Endothelial cell (in vitro differentiated cells): ENCODE results near the gene TRIM50. TPM values are rescaled to one million over a fixed set of nuclear protein-coding genes. Genes with fewer than 3 reads are reported as not detected.
"Not testable (repeated sequence)": the region's sequence is repeated elsewhere in the genome, so short reads cannot be mapped to it uniquely, and the experiment has no call there.

Experiments used
- DNase-seq: peaks from one replicate; pipeline ENCODE4 v3.0.0; 2021; ENCODE audit warnings: low spot score
- H3K27ac Mint-ChIP-seq: one replicate; pipeline ENCODE4 v1.8.0; 2021; ENCODE audit warnings: mixed read lengths, inconsistent platforms; ENCODE audit not compliant: unreplicated experiment
- H3K27me3 Mint-ChIP-seq: one replicate; pipeline ENCODE4 v1.8.0; 2021; ENCODE audit warnings: mild to moderate bottlenecking, moderate library complexity, mixed read lengths, inconsistent platforms; ENCODE audit not compliant: unreplicated experiment
- H3K36me3 Mint-ChIP-seq: one replicate; pipeline ENCODE4 v1.8.0; 2021; ENCODE audit warnings: mild to moderate bottlenecking, low read depth, mixed read lengths, inconsistent platforms; ENCODE audit not compliant: unreplicated experiment
- H3K4me1 Mint-ChIP-seq: one replicate; pipeline ENCODE4 v1.8.0; 2021; ENCODE audit warnings: mild to moderate bottlenecking, mixed read lengths, inconsistent platforms; ENCODE audit not compliant: unreplicated experiment
- H3K4me3 Mint-ChIP-seq: one replicate; pipeline ENCODE4 v1.8.0; 2021; ENCODE audit warnings: mild to moderate bottlenecking, mixed read lengths, inconsistent platforms; ENCODE audit not compliant: unreplicated experiment
- H3K9me3 Mint-ChIP-seq: one replicate; pipeline ENCODE4 v1.8.0; 2021; ENCODE audit warnings: mixed read lengths, inconsistent platforms; ENCODE audit not compliant: unreplicated experiment
- total RNA-seq: library from RNA; stranded (reverse); fragmentation: NEBNext Ultra II Directional; extraction: Animal tissue kit (Norgen Biotek cat#: 25700); gene quantifications from one replicate; pipeline ENCODE4 v1.2.1, GENCODE V29; 2021; ENCODE audit not compliant: unreplicated experiment
- TF ChIP-seq, protein P1 (sequence below): fragments of 200-600 bp; sonication (generic); IDR thresholded peaks from one replicate; pipeline ENCODE4 v1.5.0; 2021; ENCODE audit warnings: antibody characterized with exemption; ENCODE audit not compliant: unreplicated experiment

Gene TRIM50
- total RNA-seq, 1 donor from 2014 or later = 0.54 TPM

DNA sequence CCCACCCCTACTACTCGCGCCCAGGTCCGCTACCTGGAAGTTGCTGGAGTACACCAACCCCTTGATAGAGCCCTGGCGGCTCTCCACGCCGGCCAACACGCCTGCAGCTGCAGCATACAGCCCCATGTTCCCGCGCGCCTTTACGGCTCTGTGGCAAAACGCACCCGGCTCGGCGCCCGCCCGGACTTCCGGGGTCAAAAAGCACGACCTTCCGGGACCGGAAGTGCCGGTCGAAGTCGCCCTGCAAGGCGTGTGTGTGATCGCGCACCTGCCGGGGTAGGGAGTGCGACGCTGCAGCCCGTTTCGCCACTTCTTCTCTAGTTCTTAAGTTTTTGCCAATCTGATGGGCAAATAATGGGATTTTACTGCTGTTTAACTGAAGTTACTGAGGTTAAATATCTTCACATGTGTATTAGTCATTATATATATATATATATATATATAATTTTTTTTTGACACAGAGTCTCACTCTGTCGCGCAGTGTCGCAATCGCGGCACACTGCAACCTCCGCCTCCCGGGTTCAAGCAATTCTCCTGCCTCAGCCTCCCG, 19.1 kb downstream of the TRIM50 start, which contains the start of gene NSUN5:
Gene NSUN5, minus strand, starts transcription at position 162 of the 550 bp plus-strand sequence. Its CDS starts 36 bp downstream, at position 126.
- peak; percentile 73 for DNase-seq
- Mint-ChIP-seq H3K36me3 (peaks cover 19% of the 10 kb centered on the region), H3K9me3 (no peaks in the 10 kb centered on the region), H3K4me3 (peak within 1 kb of the TSS; percentile 90), H3K4me1 (peaks cover 9% of the 10 kb centered on the region), H3K27ac (no peak within 1 kb of the TSS), H3K27me3 (peaks cover 10% of the 10 kb centered on the region)
- TF ChIP-seq, protein P1, sequence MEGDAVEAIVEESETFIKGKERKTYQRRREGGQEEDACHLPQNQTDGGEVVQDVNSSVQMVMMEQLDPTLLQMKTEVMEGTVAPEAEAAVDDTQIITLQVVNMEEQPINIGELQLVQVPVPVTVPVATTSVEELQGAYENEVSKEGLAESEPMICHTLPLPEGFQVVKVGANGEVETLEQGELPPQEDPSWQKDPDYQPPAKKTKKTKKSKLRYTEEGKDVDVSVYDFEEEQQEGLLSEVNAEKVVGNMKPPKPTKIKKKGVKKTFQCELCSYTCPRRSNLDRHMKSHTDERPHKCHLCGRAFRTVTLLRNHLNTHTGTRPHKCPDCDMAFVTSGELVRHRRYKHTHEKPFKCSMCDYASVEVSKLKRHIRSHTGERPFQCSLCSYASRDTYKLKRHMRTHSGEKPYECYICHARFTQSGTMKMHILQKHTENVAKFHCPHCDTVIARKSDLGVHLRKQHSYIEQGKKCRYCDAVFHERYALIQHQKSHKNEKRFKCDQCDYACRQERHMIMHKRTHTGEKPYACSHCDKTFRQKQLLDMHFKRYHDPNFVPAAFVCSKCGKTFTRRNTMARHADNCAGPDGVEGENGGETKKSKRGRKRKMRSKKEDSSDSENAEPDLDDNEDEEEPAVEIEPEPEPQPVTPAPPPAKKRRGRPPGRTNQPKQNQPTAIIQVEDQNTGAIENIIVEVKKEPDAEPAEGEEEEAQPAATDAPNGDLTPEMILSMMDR = no peak

DNA sequence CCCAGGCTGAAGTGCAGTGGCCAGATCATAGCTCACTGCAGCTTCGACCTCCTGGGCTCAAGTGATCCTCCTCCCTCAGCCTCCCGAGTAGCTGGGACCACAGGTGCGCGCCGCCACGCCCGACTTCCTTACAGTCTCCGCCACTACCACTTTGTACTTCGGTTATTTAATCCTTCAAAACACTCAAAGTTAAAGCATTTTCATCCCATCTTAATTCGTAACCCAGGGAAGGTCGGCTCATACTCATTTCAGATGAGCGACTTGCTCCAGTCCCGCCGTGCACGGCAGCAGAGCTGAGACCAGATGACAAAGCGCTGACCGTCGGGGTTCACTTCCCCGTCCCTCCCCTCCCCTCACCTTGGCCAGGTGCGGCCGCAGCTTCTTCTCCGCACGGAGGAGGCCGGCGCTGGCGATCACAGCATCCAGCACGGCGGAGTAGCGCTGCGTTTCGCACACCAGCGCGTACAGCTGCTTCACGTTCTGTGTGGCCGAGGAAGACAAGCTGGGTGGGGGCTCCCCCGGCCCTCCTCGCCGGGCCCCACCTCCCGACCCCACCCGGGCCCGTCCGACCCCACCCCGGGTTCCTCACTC, 19.7 kb downstream of the TRIM50 start:
- H3K9me3 Mint-ChIP-seq = no peaks in the 10 kb centered on the region
- H3K36me3 Mint-ChIP-seq = peaks cover 19% of the 10 kb centered on the region
- H3K27me3 Mint-ChIP-seq = peaks cover 8% of the 10 kb centered on the region
- DNase-seq = no peak
- H3K4me1 Mint-ChIP-seq = peaks cover 9% of the 10 kb centered on the region
- TF ChIP-seq, protein P1 = no peak
- no peak overlapping the region for H3K27ac Mint-ChIP-seq
- H3K4me3 Mint-ChIP-seq = peak overlapping the region; percentile 90

DNA sequence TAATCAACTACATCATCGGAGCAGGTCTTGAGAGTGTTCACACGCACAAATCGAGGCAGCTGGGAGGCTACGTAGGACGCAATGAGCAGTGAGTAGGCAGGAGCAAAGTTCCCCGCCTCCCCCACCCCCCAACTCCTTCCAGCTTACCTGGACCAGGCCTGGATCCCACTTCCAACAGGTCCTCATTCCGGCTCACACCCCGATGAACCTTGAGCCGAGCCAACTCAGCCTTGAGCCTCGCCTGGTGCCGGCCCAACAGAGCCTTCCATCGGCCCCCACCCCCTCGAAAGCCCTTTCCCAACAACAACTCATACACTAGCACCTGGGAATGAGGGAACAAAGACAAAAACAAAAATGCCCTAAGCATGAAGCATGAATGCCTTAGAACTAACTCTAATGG, 20.4 kb downstream of the TRIM50 start:
- Mint-ChIP-seq H3K4me3 (peak overlapping the region; percentile 89), H3K4me1 (peaks cover 9% of the 10 kb centered on the region), H3K27ac (no peak overlapping the region), H3K36me3 (peaks cover 19% of the 10 kb centered on the region), H3K27me3 (peaks cover 8% of the 10 kb centered on the region), H3K9me3 (no peaks in the 10 kb centered on the region)
- TF ChIP-seq, protein P1 = no peak
- DNase-seq = no peak

DNA sequence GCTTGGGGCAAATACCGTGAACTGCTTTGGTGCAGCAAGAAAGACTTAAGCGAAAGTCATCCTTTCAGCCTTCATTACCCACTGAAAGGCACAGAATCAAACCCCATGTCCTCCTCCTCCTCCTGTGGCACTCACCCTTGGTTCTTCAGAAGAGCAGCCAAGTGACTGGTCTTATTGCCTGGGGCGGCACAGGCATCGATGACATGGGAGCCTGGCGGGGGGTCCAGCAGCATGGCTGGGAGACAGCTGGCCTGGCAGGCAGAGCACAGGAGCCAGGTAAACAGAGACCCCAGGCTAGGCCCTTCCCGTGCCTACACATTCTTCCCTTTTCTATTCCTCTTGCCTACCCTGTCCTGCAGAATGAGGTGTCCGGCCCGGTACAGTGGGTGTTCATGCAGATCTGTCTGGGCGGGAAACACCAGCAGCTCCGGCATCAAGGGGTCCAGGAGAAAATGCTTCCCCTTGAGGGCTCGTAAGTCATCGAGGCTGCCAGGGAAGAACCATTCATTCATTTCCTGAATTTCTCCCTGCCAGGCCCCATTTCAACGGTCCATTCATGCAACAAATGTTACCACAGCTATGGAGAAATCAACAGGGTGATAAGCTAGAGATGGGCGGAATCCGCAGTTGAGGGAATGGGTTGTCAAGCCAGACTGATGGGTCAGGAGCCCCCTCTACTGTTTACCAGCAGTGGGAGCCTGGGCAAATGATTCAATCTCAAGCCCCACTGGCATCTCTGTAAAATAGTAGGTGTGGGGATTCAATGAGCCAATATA, 23.1 kb downstream of the TRIM50 start:
- not testable (repeated sequence) for H3K27ac Mint-ChIP-seq, H3K4me1 Mint-ChIP-seq, H3K4me3 Mint-ChIP-seq, H3K9me3 Mint-ChIP-seq, DNase-seq, H3K27me3 Mint-ChIP-seq
- H3K36me3 Mint-ChIP-seq = peaks cover 14% of the 10 kb centered on the region

DNA sequence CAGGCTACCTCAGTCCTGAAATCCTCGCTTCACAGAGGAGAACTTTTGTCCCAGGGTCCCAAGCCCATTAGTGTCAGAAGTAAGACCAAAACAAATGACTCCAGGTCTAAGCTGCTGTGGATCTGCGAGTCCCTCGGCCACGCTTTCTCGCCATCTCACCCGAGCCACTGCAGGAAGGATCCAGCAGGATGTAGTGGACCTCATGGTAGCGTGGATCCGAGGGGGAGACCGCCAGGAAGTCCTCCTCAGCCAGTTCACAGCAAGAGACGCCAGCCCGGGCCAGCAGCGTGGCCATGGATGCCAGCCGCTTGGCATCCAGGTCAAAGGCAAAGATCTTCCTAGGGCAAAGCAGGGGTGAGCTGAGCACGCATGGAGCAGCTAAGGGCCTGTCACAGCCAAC, 23.8 kb downstream of the TRIM50 start:
- peaks cover 6% of the 10 kb centered on the region for H3K4me1 Mint-ChIP-seq
- no peak for DNase-seq
- peaks cover 14% of the 10 kb centered on the region for H3K36me3 Mint-ChIP-seq
- H3K27ac Mint-ChIP-seq = no peak overlapping the region
- no peak overlapping the region for H3K4me3 Mint-ChIP-seq
- TF ChIP-seq, protein P1 = no peak
- H3K27me3 Mint-ChIP-seq = peaks cover 7% of the 10 kb centered on the region
- no peaks in the 10 kb centered on the region for H3K9me3 Mint-ChIP-seq
